ENCODE results near the gene NEMP1. TPM values are rescaled to one million over a fixed set of nuclear protein-coding genes. Genes with fewer than 3 reads are reported as not detected.

Gene NEMP1
- total and polyA plus RNA-seq, 2 of the 13 experiments (the other 11 are each of a cell fraction or from before 2014, with no cell fraction given): 11.4 to 12.9 TPM

- TF ChIP-seq ZNF567 (CRISPR knock-in tag; IDR thresholded peaks at IDR 0.05; ENCODE audit: borderline replicate concordance) (no peak), ZBTB1 (CRISPR knock-in tag; IDR thresholded peaks at IDR 0.05; ENCODE audit: borderline replicate concordance) (no peak), NFE2L2 (IDR thresholded peaks at IDR 0.05; ENCODE audit: low read length) (no peak), AFF4 (CRISPR knock-in tag; IDR thresholded peaks at IDR 0.05) (no peak), HNRNPLL (IDR thresholded peaks at IDR 0.05; ENCODE audit: low read depth, low read length, poor library complexity, severe bottlenecking) (peak; percentile 24), CSRNP1 (CRISPR knock-in tag; IDR thresholded peaks at IDR 0.05) (no peak), BORCS8-MEF2B (CRISPR knock-in tag; IDR thresholded peaks at IDR 0.05) (0 out of 2 replicates have a peak, but pooled peaks have one; percentile 45), ZBTB42 (CRISPR knock-in tag; IDR thresholded peaks at IDR 0.05) (no peak), ZNF451 (CRISPR knock-in tag; IDR thresholded peaks at IDR 0.05) (peak; percentile 69; the same call in 1 of the 2 replicates), RCOR2 (CRISPR knock-in tag; IDR thresholded peaks at IDR 0.05) (no peak), HNRNPK (IDR thresholded peaks at IDR 0.05; ENCODE audit: low read depth, low read length, poor library complexity, severe bottlenecking) (peak; percentile 95), ZNF503 (CRISPR knock-in tag; IDR thresholded peaks at IDR 0.05) (peak; percentile 12; the same call in 1 of the 2 replicates), ZNF382 (CRISPR knock-in tag; IDR thresholded peaks at IDR 0.05; ENCODE audit: borderline replicate concordance) (no peak), TRIM24 (CRISPR knock-in tag; IDR thresholded peaks at IDR 0.05) (no peak), ZNF329 (CRISPR knock-in tag; IDR thresholded peaks at IDR 0.05; ENCODE audit: low read depth) (0 out of 2 replicates have a peak, but pooled peaks have one; percentile 65), SNAPC2 (CRISPR knock-in tag; IDR thresholded peaks at IDR 0.05) (no peak), TERF1 (CRISPR knock-in tag; IDR thresholded peaks at IDR 0.05) (no peak), CCAR2 (optimal IDR thresholded peaks at IDR 0.05; ENCODE audit: low read depth, low read length) (no peak), KDM3A (CRISPR knock-in tag; IDR thresholded peaks at IDR 0.05; ENCODE audit: low read depth) (no peak), BATF2 (CRISPR knock-in tag; IDR thresholded peaks at IDR 0.05) (no peak)
Observed at GRCh38 chr12:57127726-57128518, 49.3 kb upstream of the NEMP1 start, which contains the start of gene LRP1 (continued).

All from HepG2 (cell line).